SK-N-SH treated with all-trans-retinoic acid at 6 μM for 48 hours (cell line): ENCODE data around the gene PTPN12.

Source experiments
- ATAC-seq: fragments of 200-7000 bp; cut with Tn5 transposase; 3 replicates; pipeline ENCODE4 v1.9.1; 2020; ENCODE audit warnings: mild to moderate bottlenecking, moderate library complexity
- ARNTL ChIP-seq: fragments of 450-650 bp; formaldehyde crosslinking; IDR thresholded peaks from 2 replicates; pipeline ENCODE4 v1.5.0; 2020; ENCODE audit warnings: low read depth, mild to moderate bottlenecking, moderate library complexity, borderline replicate concordance
- BACH2 ChIP-seq: fragments of 250-450 bp; sonication (Bioruptor Pico); IDR thresholded peaks from 2 replicates; pipeline ENCODE4 v1.9.0; 2021; ENCODE audit warnings: mild to moderate bottlenecking, borderline replicate concordance
- CREB5 ChIP-seq: fragments of 250-450 bp; sonication (Bioruptor Pico); IDR thresholded peaks from 2 replicates; pipeline ENCODE4 v1.5.1; 2020; ENCODE audit warnings: low read depth, mild to moderate bottlenecking, moderate library complexity
- ESRRG ChIP-seq: fragments of 250-450 bp; sonication (Bioruptor Pico); IDR thresholded peaks from 2 replicates; pipeline ENCODE4 v1.6.1; 2021; ENCODE audit warnings: mild to moderate bottlenecking
- GLIS3 ChIP-seq: fragments of 250-450 bp; sonication (Bioruptor Pico); IDR thresholded peaks from 2 replicates; pipeline ENCODE4 v1.5.0; 2020; ENCODE audit warnings: mild to moderate bottlenecking, moderate library complexity
- ISL1 ChIP-seq: fragments of 250-450 bp; sonication (Bioruptor Pico); IDR thresholded peaks from 2 replicates; pipeline ENCODE4 v2.1.2; 2022; ENCODE audit warnings: mild to moderate bottlenecking, moderate library complexity
- OSR1 ChIP-seq: fragments of 250-450 bp; sonication (Bioruptor Pico); IDR thresholded peaks from 2 replicates; pipeline ENCODE4 v1.8.0; 2022; ENCODE audit warnings: moderate library complexity, mild to moderate bottlenecking, inconsistent platforms
- PPARA ChIP-seq: fragments of 250-450 bp; sonication (Bioruptor Pico); IDR thresholded peaks from 2 replicates; pipeline ENCODE4 v1.5.0; 2020; ENCODE audit warnings: mild to moderate bottlenecking, borderline replicate concordance
- RARB ChIP-seq: fragments of 250-450 bp; sonication (Bioruptor Pico); IDR thresholded peaks from 2 replicates; pipeline ENCODE4 v1.8.0; 2021; ENCODE audit warnings: mild to moderate bottlenecking, moderate library complexity
- SNAI2 ChIP-seq: fragments of 250-450 bp; sonication (Bioruptor Pico); IDR thresholded peaks from 2 replicates; pipeline ENCODE4 v1.5.0; 2020; ENCODE audit warnings: mild to moderate bottlenecking, moderate library complexity
- TCF4 ChIP-seq: fragments of 250-450 bp; sonication (Bioruptor Pico); IDR thresholded peaks from 2 replicates; pipeline ENCODE4 v1.8.0; 2021; ENCODE audit warnings: mild to moderate bottlenecking, moderate library complexity, borderline replicate concordance
- TOX ChIP-seq: fragments of 250-450 bp; sonication (Bioruptor Pico); IDR thresholded peaks from 2 replicates; pipeline ENCODE4 v1.8.0; 2021; ENCODE audit warnings: mild to moderate bottlenecking, moderate library complexity, borderline replicate concordance
- TSHZ2 ChIP-seq: fragments of 250-450 bp; sonication (Bioruptor Pico); IDR thresholded peaks from 2 replicates; pipeline ENCODE4 v1.5.0; 2020; ENCODE audit warnings: mild to moderate bottlenecking, moderate library complexity
- ZC3H10 ChIP-seq: fragments of 250-450 bp; sonication (Bioruptor Pico); IDR thresholded peaks from 2 replicates; pipeline ENCODE4 v1.5.1; 2021; ENCODE audit warnings: mild to moderate bottlenecking, moderate library complexity
- ZFP3 ChIP-seq: fragments of 250-450 bp; sonication (Bioruptor Pico); IDR thresholded peaks from 2 replicates; pipeline ENCODE4 v1.5.0; 2020; ENCODE audit warnings: mild to moderate bottlenecking, moderate library complexity
- ZFP30 ChIP-seq: fragments of 450-650 bp; formaldehyde crosslinking; IDR thresholded peaks from 2 replicates; pipeline ENCODE4 v1.5.0; 2022; ENCODE audit warnings: mild to moderate bottlenecking, moderate library complexity
- ZNF565 ChIP-seq: fragments of 450-650 bp; formaldehyde crosslinking; conservative IDR thresholded peaks from 2 replicates; pipeline ENCODE4 v1.5.0; 2020; ENCODE audit warnings: low read depth, mild to moderate bottlenecking, moderate library complexity
- ZNF8 ChIP-seq: fragments of 450-650 bp; formaldehyde crosslinking; IDR thresholded peaks from 2 replicates; pipeline ENCODE4 v1.5.0; 2020; ENCODE audit warnings: mild to moderate bottlenecking, moderate library complexity
- TF ChIP-seq, protein P1 (sequence below): fragments of 250-450 bp; sonication (Bioruptor Pico); IDR thresholded peaks from 2 replicates; pipeline ENCODE4 v1.5.1; 2021; ENCODE audit warnings: mild to moderate bottlenecking, moderate library complexity
- TF ChIP-seq, protein P2 (sequence below): fragments of 250-450 bp; sonication (Bioruptor Pico); IDR thresholded peaks from 2 replicates; pipeline ENCODE4 v1.8.0; 2021; ENCODE audit warnings: low read depth, mild to moderate bottlenecking, moderate library complexity, borderline replicate concordance

Gene PTPN12

DNA sequence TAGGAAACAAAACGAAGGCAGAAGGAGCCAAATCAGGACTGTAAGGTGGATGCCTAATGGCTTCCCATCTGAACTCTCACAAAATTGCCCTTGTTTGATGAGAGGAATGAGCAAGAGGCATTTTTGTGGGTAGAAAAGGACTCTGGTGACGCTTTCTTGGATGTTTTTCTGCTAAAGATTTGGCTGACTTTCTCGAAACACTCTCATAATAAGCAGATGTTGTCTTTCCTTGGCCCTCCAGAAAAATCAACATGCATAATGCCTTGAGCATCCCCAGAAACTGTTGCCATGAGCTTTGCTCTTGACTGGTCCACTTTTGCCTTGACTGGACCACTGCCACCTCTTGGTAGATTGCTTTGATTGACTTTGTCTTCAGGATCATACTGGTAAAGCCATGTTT, 13.5 kb downstream of the PTPN12 start:
- no peak for ATAC-seq
- no peak for TF ChIP-seq TOX (CRISPR knock-in tag)
- no peak for TF ChIP-seq GLIS3 (CRISPR knock-in tag)
- TF ChIP-seq ZNF8 (CRISPR knock-in tag): no peak
- TF ChIP-seq, protein P1, sequence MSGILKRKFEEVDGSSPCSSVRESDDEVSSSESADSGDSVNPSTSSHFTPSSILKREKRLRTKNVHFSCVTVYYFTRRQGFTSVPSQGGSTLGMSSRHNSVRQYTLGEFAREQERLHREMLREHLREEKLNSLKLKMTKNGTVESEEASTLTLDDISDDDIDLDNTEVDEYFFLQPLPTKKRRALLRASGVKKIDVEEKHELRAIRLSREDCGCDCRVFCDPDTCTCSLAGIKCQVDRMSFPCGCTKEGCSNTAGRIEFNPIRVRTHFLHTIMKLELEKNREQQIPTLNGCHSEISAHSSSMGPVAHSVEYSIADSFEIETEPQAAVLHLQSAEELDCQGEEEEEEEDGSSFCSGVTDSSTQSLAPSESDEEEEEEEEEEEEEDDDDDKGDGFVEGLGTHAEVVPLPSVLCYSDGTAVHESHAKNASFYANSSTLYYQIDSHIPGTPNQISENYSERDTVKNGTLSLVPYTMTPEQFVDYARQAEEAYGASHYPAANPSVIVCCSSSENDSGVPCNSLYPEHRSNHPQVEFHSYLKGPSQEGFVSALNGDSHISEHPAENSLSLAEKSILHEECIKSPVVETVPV (CRISPR knock-in tag): no peak
- TF ChIP-seq CREB5 (CRISPR knock-in tag): no peak

GRCh38 chr7:77553123-77553522, 16.0 kb downstream of the PTPN12 start:
- no peak for ATAC-seq
- TF ChIP-seq PPARA (no peak), OSR1 (CRISPR knock-in tag) (no peak), ZNF8 (CRISPR knock-in tag) (no peak), ESRRG (CRISPR knock-in tag) (no peak), RARB (no peak), ISL1 (CRISPR knock-in tag) (no peak), ZFP30 (CRISPR knock-in tag) (no peak), ZC3H10 (CRISPR knock-in tag) (no peak), BACH2 (CRISPR knock-in tag) (no peak)
- TF ChIP-seq, protein P1 (CRISPR knock-in tag): no peak

DNA sequence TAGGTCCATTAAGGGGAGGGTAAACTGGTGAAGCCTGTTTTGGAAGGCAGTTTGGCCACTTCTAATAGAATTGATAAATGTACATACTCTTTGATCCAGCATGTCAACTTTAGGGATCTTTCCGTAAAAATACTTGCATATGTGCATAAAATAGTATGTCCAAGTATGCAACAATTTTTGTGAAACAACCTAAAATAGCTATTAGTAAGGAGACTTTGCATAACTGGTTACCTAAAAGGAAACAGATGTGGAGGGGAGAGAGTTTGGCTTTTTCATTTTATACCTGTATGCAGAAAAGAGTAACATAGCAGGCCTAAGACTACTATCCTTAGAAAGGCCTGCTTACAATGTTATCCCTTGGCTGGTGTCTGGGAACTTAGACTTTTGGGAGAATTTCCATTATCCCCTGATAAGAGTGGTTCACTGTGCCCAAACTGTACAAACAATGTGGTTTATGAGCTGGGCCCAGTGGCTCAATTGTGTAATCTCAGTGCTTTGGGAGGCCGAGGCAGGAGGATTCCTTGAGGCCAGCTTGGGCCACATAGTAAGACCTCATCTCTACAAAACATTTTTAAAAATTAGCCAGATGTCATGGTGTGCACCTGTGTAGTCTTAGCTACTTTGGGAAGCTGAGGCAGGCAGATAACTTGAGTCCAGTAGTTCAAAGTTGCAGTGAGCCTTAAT, 21.3 kb downstream of the PTPN12 start:
- peak; percentile 22; the same call in 1 of the 3 replicates for ATAC-seq
- TF ChIP-seq TSHZ2 (CRISPR knock-in tag): no peak
- TF ChIP-seq ZC3H10 (CRISPR knock-in tag): no peak
- no peak for TF ChIP-seq CREB5 (CRISPR knock-in tag)
- no peak for TF ChIP-seq SNAI2
- no peak for TF ChIP-seq BACH2 (CRISPR knock-in tag)
- TF ChIP-seq, protein P2, sequence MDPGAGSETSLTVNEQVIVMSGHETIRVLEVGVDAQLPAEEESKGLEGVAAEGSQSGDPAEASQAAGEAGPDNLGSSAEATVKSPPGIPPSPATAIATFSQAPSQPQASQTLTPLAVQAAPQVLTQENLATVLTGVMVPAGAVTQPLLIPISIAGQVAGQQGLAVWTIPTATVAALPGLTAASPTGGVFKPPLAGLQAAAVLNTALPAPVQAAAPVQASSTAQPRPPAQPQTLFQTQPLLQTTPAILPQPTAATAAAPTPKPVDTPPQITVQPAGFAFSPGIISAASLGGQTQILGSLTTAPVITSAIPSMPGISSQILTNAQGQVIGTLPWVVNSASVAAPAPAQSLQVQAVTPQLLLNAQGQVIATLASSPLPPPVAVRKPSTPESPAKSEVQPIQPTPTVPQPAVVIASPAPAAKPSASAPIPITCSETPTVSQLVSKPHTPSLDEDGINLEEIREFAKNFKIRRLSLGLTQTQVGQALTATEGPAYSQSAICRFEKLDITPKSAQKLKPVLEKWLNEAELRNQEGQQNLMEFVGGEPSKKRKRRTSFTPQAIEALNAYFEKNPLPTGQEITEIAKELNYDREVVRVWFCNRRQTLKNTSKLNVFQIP: no peak
- no peak for TF ChIP-seq OSR1 (CRISPR knock-in tag)
- TF ChIP-seq RARB: no peak
- TF ChIP-seq ARNTL (CRISPR knock-in tag): no peak
- no peak for TF ChIP-seq ZNF8 (CRISPR knock-in tag)
- no peak for TF ChIP-seq ISL1 (CRISPR knock-in tag)
- no peak for TF ChIP-seq ZFP3 (CRISPR knock-in tag)
- no peak for TF ChIP-seq PPARA
- TF ChIP-seq TCF4 (CRISPR knock-in tag): no peak
- no peak for TF ChIP-seq ZNF565 (CRISPR knock-in tag)
